Tibial artery (tissue), 4 donors: ENCODE results near the gene ADAMTSL2.

Experiments
- DNase-seq, 2 donors: peaks; one replicate each; pipeline ENCODE4 v3.0.0-alpha.2; 2019
- H3K27ac ChIP-seq, 2 donors: fragments of 200-600 bp; sonication (generic) in 1 of 2; 1 replicate in 1 of 2; 2 replicates in 1 of 2; pipeline ENCODE4 v1.5.1; 2018 to 2019; ENCODE audit warnings: mild to moderate bottlenecking in 1 of 2
- H3K27me3 ChIP-seq, 2 donors: fragments of 200-600 bp; sonication (generic) in 1 of 2; one replicate each; pipeline versions ENCODE4 v1.5.1 to v1.6.0; 2016 to 2019
- H3K36me3 ChIP-seq, 3 donors: fragments of 200-600 bp; sonication (generic) in 2 of 3; one replicate each; pipeline ENCODE4 v1.5.1; 2016 to 2019; ENCODE audit warnings: mild to moderate bottlenecking in 2 of 3
- H3K4me1 ChIP-seq, 4 donors: fragments of 200-600 bp; sonication (generic) in 2 of 4; 1 replicate in 3 of 4; 2 replicates in 1 of 4; pipeline ENCODE4 v1.5.1; 2016 to 2019
- H3K4me3 ChIP-seq, 2 donors: fragments of 200-600 bp; sonication (generic) in 1 of 2; 1 replicate in 1 of 2; 2 replicates in 1 of 2; pipeline ENCODE4 v1.5.1; 2018 to 2019; ENCODE audit warnings: mild to moderate bottlenecking in 2 of 2
- H3K9me3 ChIP-seq, 3 donors: fragments of 200-600 bp; sonication (generic) in 1 of 3; one replicate each; pipeline ENCODE4 v1.5.1; 2016 to 2019
- CTCF ChIP-seq, 2 experiments: fragments of 200-600 bp in 1 of 2; fragments of 450-650 bp in 1 of 2; IDR thresholded peaks; one replicate each; pipeline ENCODE4 v1.5.1; 2017 to 2019; ENCODE audit warnings: antibody characterized with exemption in 2 of 2, mild to moderate bottlenecking in 1 of 2, moderate library complexity in 1 of 2
- intact Hi-C: fragments of 100-400 bp; cut with DNase I; formaldehyde crosslinking; loops from one replicate; pipeline ENCODE4 v1.15.0; 2023; ENCODE audit warnings: low total_unique reads

ADAMTSL2 gene

GRCh38 chr9:133566817-133567216 is 32.3 kb downstream of the ADAMTSL2 start:
- H3K9me3 ChIP-seq = no peaks in the 10 kb centered on the region
- H3K27ac ChIP-seq = no peak overlapping the region
- no peak overlapping the region for H3K4me3 ChIP-seq
- no peaks in the 10 kb centered on the region for H3K36me3 ChIP-seq
- intact Hi-C loops = no loop called here
- TF ChIP-seq CTCF (IDR thresholded peaks at IDR 0.05) = no peak
- no peak for DNase-seq
- H3K4me1 ChIP-seq = peaks cover 0 to 22% (median 5%) of the 10 kb centered on the region in 4 donors
- peaks cover 0 to 52% of the 10 kb centered on the region in 2 donors for H3K27me3 ChIP-seq

- Histone ChIP-seq H3K4me3 (no peak overlapping the region), H3K4me1 (peaks cover 0 to 32% (median 14%) of the 10 kb centered on the region in 4 donors), H3K9me3 (no peaks in the 10 kb centered on the region), H3K27me3 (peaks cover 0 to 52% of the 10 kb centered on the region in 2 donors), H3K27ac (no peak overlapping the region), H3K36me3 (no peaks in the 10 kb centered on the region)
- no peak for TF ChIP-seq CTCF (IDR thresholded peaks at IDR 0.05)
- no peak for DNase-seq
- intact Hi-C loops = no loop called here
These were observed 33.7 kb downstream of the ADAMTSL2 start for GRCh38 chr9:133568186-133568585.

GRCh38 chr9:133569121-133569785 is 34.7 kb downstream of the ADAMTSL2 start:
- Histone ChIP-seq H3K9me3 (no peaks in the 10 kb centered on the region), H3K4me1 (peaks cover 0 to 32% (median 14%) of the 10 kb centered on the region in 4 donors), H3K4me3 (no peak overlapping the region), H3K36me3 (no peaks in the 10 kb centered on the region), H3K27ac (no peak overlapping the region), H3K27me3 (peaks cover 0 to 60% of the 10 kb centered on the region in 2 donors)
- intact Hi-C loops = no loop called here
- TF ChIP-seq CTCF (IDR thresholded peaks at IDR 0.05) = no peak
- no peak for DNase-seq

- TF ChIP-seq CTCF (IDR thresholded peaks at IDR 0.05) = no peak
- intact Hi-C loops = no loop called here
- no peaks in the 10 kb centered on the region for H3K9me3 ChIP-seq
- no peak overlapping the region for H3K27ac ChIP-seq
- no peaks in the 10 kb centered on the region for H3K36me3 ChIP-seq
- H3K4me1 ChIP-seq = peaks cover 0 to 29% (median 14%) of the 10 kb centered on the region in 4 donors
- H3K4me3 ChIP-seq = no peak overlapping the region
- peaks cover 0 to 66% of the 10 kb centered on the region in 2 donors for H3K27me3 ChIP-seq
- DNase-seq = no peak
These were observed 35.6 kb downstream of the ADAMTSL2 start for GRCh38 chr9:133569891-133570690.

- peaks cover 0 to 66% of the 10 kb centered on the region in 2 donors for H3K27me3 ChIP-seq
- intact Hi-C loops = no loop called here
- no peak overlapping the region for H3K4me3 ChIP-seq
- no peaks in the 10 kb centered on the region for H3K9me3 ChIP-seq
- no peaks in the 10 kb centered on the region for H3K36me3 ChIP-seq
- TF ChIP-seq CTCF (IDR thresholded peaks at IDR 0.05) = no peak
- DNase-seq = no peak
- no peak overlapping the region for H3K27ac ChIP-seq
- peaks cover 0 to 23% (median 14%) of the 10 kb centered on the region in 4 donors for H3K4me1 ChIP-seq
These were observed 36.2 kb downstream of the ADAMTSL2 start for GRCh38 chr9:133570691-133571080.
